ENCODE data around the gene CBX7. TPM values are rescaled to one million over a fixed set of nuclear protein-coding genes. Genes with fewer than 3 reads are reported as not detected.

Gene CBX7
- total and polyA plus RNA-seq, 2 donors from 2014 or later: 39.3 to 65.2 TPM

- no peak for TF ChIP-seq CTCF (IDR thresholded peaks at IDR 0.05; ENCODE audit: borderline replicate concordance, extremely low read depth, insufficient read depth)
- Histone ChIP-seq H3K27ac (ENCODE audit: low read depth in 2 of 2, low read length in 2 of 2) (no peak overlapping the region), H3K4me1 (ENCODE audit: control insufficient read depth in 2 of 3, insufficient read depth in 2 of 3, low read depth in 1 of 3, low read length in 3 of 3) (no peaks in the 10 kb centered on the region), H3K36me3 (ENCODE audit: control insufficient read depth in 2 of 3, insufficient read depth in 3 of 3, low read length in 3 of 3) (no peaks in the 10 kb centered on the region), H3K9me3 (ENCODE audit: control insufficient read depth in 2 of 3, insufficient read depth in 1 of 3, low read length in 3 of 3) (no peaks in the 10 kb centered on the region), H3K27me3 (ENCODE audit: control insufficient read depth, insufficient read depth, low read length) (no peaks in the 10 kb centered on the region), H3K9ac (ENCODE audit: low read length in 3 of 3) (no peak overlapping the region), H3K4me3 (ENCODE audit: low read length in 3 of 3) (no peak overlapping the region)
- FAIRE-seq (no peak), DNase-seq (no peak)
- intact Hi-C loops (cut with DNase I): no loop called here
These were observed 44.0 kb downstream of the CBX7 start for GRCh38 chr22:39108487-39108886.

GRCh38 chr22:39106326-39106725 is 46.2 kb downstream of the CBX7 start:
- Histone ChIP-seq H3K4me1 (ENCODE audit: control insufficient read depth in 2 of 3, insufficient read depth in 2 of 3, low read depth in 1 of 3, low read length in 3 of 3) (no peaks in the 10 kb centered on the region), H3K36me3 (ENCODE audit: control insufficient read depth in 2 of 3, insufficient read depth in 3 of 3, low read length in 3 of 3) (no peaks in the 10 kb centered on the region), H3K27ac (ENCODE audit: low read depth in 2 of 2, low read length in 2 of 2) (no peak overlapping the region), H3K27me3 (ENCODE audit: control insufficient read depth, insufficient read depth, low read length) (no peaks in the 10 kb centered on the region), H3K9ac (ENCODE audit: low read length in 3 of 3) (no peak overlapping the region), H3K9me3 (ENCODE audit: control insufficient read depth in 2 of 3, insufficient read depth in 1 of 3, low read length in 3 of 3) (no peaks in the 10 kb centered on the region), H3K4me3 (ENCODE audit: low read length in 3 of 3) (no peak overlapping the region)
- no peak for TF ChIP-seq CTCF (IDR thresholded peaks at IDR 0.05; ENCODE audit: borderline replicate concordance, extremely low read depth, insufficient read depth)
- DNase-seq (no peak), FAIRE-seq (no peak)
- intact Hi-C loops (cut with DNase I): no loop called here

- Histone ChIP-seq H3K27ac (ENCODE audit: low read depth in 2 of 2, low read length in 2 of 2) (no peak overlapping the region), H3K4me1 (ENCODE audit: control insufficient read depth in 2 of 3, insufficient read depth in 2 of 3, low read depth in 1 of 3, low read length in 3 of 3) (no peaks in the 10 kb centered on the region), H3K9ac (ENCODE audit: low read length in 3 of 3) (no peak overlapping the region), H3K27me3 (ENCODE audit: control insufficient read depth, insufficient read depth, low read length) (no peaks in the 10 kb centered on the region), H3K4me3 (ENCODE audit: low read length in 3 of 3) (no peak overlapping the region), H3K36me3 (ENCODE audit: control insufficient read depth in 2 of 3, insufficient read depth in 3 of 3, low read length in 3 of 3) (no peaks in the 10 kb centered on the region), H3K9me3 (ENCODE audit: control insufficient read depth in 2 of 3, insufficient read depth in 1 of 3, low read length in 3 of 3) (no peaks in the 10 kb centered on the region)
- intact Hi-C loops (cut with DNase I): no loop called here
- FAIRE-seq (no peak), DNase-seq (no peak)
- no peak for TF ChIP-seq CTCF (IDR thresholded peaks at IDR 0.05; ENCODE audit: borderline replicate concordance, extremely low read depth, insufficient read depth)
These were observed 49.0 kb downstream of the CBX7 start for GRCh38 chr22:39103431-39103830.

GRCh38 chr22:39101226-39101625 is 51.3 kb downstream of the CBX7 start:
- H3K27me3 ChIP-seq (ENCODE audit: control insufficient read depth, insufficient read depth, low read length): no peaks in the 10 kb centered on the region
- peaks cover 0 to 4% (median 0%) of the 10 kb centered on the region in 3 donors for H3K4me1 ChIP-seq (ENCODE audit: control insufficient read depth in 2 of 3, insufficient read depth in 2 of 3, low read depth in 1 of 3, low read length in 3 of 3)
- intact Hi-C loops (cut with DNase I): no loop called here
- H3K9ac ChIP-seq (ENCODE audit: low read length in 3 of 3): no peak overlapping the region
- no peaks in the 10 kb centered on the region for H3K9me3 ChIP-seq (ENCODE audit: control insufficient read depth in 2 of 3, insufficient read depth in 1 of 3, low read length in 3 of 3)
- no peak overlapping the region for H3K27ac ChIP-seq (ENCODE audit: low read depth in 2 of 2, low read length in 2 of 2)
- DNase-seq: no peak
- no peaks in the 10 kb centered on the region for H3K36me3 ChIP-seq (ENCODE audit: control insufficient read depth in 2 of 3, insufficient read depth in 3 of 3, low read length in 3 of 3)
- FAIRE-seq: no peak
- no peak for TF ChIP-seq CTCF (IDR thresholded peaks at IDR 0.05; ENCODE audit: borderline replicate concordance, extremely low read depth, insufficient read depth)
- no peak overlapping the region for H3K4me3 ChIP-seq (ENCODE audit: low read length in 3 of 3)
